ENCODE results near the gene BAAT. TPM values are rescaled to one million over a fixed set of nuclear protein-coding genes. Genes with fewer than 3 reads are reported as not detected.

BAAT gene
- total RNA-seq, 1 donor, result under 0.01 TPM

DNA sequence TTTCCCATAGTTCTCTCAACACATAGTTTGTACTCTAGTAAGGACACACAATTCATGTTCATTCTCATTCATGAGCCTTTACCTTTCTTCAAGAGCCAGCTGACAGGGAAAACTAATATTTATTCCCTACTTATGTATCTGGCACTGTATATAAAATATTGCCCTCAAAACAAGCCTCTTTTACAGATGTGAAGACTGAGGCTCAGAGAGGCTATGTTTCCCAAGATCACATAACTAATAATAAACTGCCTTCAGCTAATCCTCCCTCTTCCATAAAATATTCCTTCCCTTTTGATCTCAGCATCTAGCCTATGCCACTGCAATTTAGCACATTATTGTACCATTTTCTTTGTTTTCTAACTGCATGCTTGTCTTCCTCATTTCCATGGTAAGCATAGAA is 32.6 kb upstream of the BAAT start:
- no peak overlapping the region for H3K4me3 ChIP-seq (ENCODE audit: insufficient read depth, low read length)
- H3K36me3 ChIP-seq (ENCODE audit: insufficient read depth, low read length), result no peaks in the 10 kb centered on the region
- no peak overlapping the region for H2AFZ ChIP-seq (ENCODE audit: low read length)
- no peaks in the 10 kb centered on the region for H4K20me1 ChIP-seq (ENCODE audit: insufficient read depth, low read length)
- H3K27ac ChIP-seq (ENCODE audit: low read depth, low read length), result no peak overlapping the region
- no peak overlapping the region for H3K4me2 ChIP-seq (ENCODE audit: insufficient read depth, low read length)
- TF ChIP-seq, protein P1, sequence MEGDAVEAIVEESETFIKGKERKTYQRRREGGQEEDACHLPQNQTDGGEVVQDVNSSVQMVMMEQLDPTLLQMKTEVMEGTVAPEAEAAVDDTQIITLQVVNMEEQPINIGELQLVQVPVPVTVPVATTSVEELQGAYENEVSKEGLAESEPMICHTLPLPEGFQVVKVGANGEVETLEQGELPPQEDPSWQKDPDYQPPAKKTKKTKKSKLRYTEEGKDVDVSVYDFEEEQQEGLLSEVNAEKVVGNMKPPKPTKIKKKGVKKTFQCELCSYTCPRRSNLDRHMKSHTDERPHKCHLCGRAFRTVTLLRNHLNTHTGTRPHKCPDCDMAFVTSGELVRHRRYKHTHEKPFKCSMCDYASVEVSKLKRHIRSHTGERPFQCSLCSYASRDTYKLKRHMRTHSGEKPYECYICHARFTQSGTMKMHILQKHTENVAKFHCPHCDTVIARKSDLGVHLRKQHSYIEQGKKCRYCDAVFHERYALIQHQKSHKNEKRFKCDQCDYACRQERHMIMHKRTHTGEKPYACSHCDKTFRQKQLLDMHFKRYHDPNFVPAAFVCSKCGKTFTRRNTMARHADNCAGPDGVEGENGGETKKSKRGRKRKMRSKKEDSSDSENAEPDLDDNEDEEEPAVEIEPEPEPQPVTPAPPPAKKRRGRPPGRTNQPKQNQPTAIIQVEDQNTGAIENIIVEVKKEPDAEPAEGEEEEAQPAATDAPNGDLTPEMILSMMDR (IDR thresholded peaks at IDR 0.05; ENCODE audit: extremely low read depth, low read depth, low read length), result no peak
- no peaks in the 10 kb centered on the region for H3K9me3 ChIP-seq (ENCODE audit: low read depth, low read length)
- H3K79me2 ChIP-seq (ENCODE audit: insufficient read depth, low read length), result no peaks in the 10 kb centered on the region
- DNase-seq (ENCODE audit: insufficient read length, low spot score, missing footprints), result no peak
- H3K27me3 ChIP-seq (ENCODE audit: insufficient read depth, low read length), result no peaks in the 10 kb centered on the region
- H3K4me1 ChIP-seq (ENCODE audit: insufficient read depth, low read length), result peaks cover 5% of the 10 kb centered on the region

DNA sequence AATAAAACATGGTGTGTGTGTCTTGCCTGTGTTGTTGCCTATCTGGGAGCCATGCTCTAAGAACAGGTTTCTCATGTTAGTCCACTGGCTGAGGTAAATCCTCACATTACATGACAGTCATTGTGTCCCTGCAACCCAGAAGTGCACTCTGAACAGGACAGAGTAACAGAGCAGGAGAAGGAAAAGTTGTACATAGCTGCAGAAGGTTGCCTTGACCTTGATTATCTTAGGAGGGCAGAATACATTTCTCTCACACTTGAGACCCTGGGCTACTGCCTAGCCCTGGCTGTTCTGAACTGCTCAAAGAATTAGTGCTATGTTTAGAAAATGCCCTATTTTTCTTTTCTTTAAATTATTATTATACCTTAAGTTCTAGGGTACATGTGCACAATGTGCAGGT is 30.8 kb upstream of the BAAT start:
- Histone ChIP-seq H3K27ac (ENCODE audit: low read depth, low read length) (no peak overlapping the region), H3K4me1 (ENCODE audit: insufficient read depth, low read length) (peaks cover 5% of the 10 kb centered on the region), H3K79me2 (ENCODE audit: insufficient read depth, low read length) (no peaks in the 10 kb centered on the region), H3K27me3 (ENCODE audit: insufficient read depth, low read length) (no peaks in the 10 kb centered on the region), H3K9me3 (ENCODE audit: low read depth, low read length) (peaks cover 5% of the 10 kb centered on the region), H3K4me2 (ENCODE audit: insufficient read depth, low read length) (no peak overlapping the region), H3K36me3 (ENCODE audit: insufficient read depth, low read length) (no peaks in the 10 kb centered on the region), H2AFZ (ENCODE audit: low read length) (no peak overlapping the region), H3K4me3 (ENCODE audit: insufficient read depth, low read length) (no peak overlapping the region), H4K20me1 (ENCODE audit: insufficient read depth, low read length) (no peaks in the 10 kb centered on the region)
- TF ChIP-seq, protein P1 (IDR thresholded peaks at IDR 0.05; ENCODE audit: extremely low read depth, low read depth, low read length), result no peak
- no peak for DNase-seq (ENCODE audit: insufficient read length, low spot score, missing footprints)

DNA sequence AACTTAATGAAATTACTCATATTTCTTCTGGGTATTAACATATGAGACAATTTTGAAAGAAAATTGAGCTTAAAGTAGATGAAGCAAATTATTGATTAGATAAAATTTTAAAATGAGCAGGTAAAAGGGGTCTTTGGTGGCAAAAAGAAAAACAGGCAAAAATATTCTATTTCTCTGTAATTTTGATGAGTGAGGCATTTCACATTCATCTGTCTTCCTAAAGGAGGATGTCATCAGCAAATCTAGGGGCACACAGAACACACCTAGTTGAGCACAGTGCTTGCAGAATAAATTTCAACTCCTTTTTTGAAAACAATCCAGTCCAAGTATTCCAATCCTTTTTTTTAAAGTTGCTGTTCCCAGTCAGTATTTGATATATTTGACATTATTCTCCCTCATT is 30.0 kb upstream of the BAAT start:
- Histone ChIP-seq H3K9me3 (ENCODE audit: low read depth, low read length) (peaks cover 10% of the 10 kb centered on the region), H3K4me1 (ENCODE audit: insufficient read depth, low read length) (peaks cover 5% of the 10 kb centered on the region), H3K36me3 (ENCODE audit: insufficient read depth, low read length) (no peaks in the 10 kb centered on the region), H3K27ac (ENCODE audit: low read depth, low read length) (no peak overlapping the region), H2AFZ (ENCODE audit: low read length) (no peak overlapping the region), H3K27me3 (ENCODE audit: insufficient read depth, low read length) (no peaks in the 10 kb centered on the region), H3K4me3 (ENCODE audit: insufficient read depth, low read length) (no peak overlapping the region), H3K4me2 (ENCODE audit: insufficient read depth, low read length) (no peak overlapping the region), H3K79me2 (ENCODE audit: insufficient read depth, low read length) (no peaks in the 10 kb centered on the region), H4K20me1 (ENCODE audit: insufficient read depth, low read length) (no peaks in the 10 kb centered on the region)
- TF ChIP-seq, protein P1 (IDR thresholded peaks at IDR 0.05; ENCODE audit: extremely low read depth, low read depth, low read length), result no peak
- no peak for DNase-seq (ENCODE audit: insufficient read length, low spot score, missing footprints)

DNA sequence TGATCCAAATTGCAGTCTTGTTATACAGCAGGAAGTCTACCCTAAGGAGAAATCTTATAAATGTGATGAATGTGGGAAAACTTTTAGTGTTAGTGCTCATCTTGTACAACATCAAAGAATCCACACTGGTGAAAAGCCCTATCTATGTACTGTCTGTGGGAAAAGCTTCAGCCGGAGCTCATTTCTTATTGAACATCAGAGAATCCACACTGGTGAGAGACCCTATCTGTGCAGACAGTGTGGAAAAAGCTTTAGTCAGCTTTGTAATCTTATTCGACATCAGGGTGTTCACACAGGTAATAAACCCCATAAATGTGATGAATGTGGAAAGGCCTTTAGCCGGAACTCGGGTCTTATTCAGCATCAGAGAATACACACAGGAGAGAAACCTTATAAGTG is 24.3 kb upstream of the BAAT start:
- peaks cover 44% of the 10 kb centered on the region for H3K9me3 ChIP-seq (ENCODE audit: low read depth, low read length)
- H4K20me1 ChIP-seq (ENCODE audit: insufficient read depth, low read length), result no peaks in the 10 kb centered on the region
- TF ChIP-seq, protein P1 (IDR thresholded peaks at IDR 0.05; ENCODE audit: extremely low read depth, low read depth, low read length), result no peak
- H2AFZ ChIP-seq (ENCODE audit: low read length), result no peak overlapping the region
- H3K4me1 ChIP-seq (ENCODE audit: insufficient read depth, low read length), result no peaks in the 10 kb centered on the region
- H3K4me3 ChIP-seq (ENCODE audit: insufficient read depth, low read length), result no peak overlapping the region
- peaks cover 52% of the 10 kb centered on the region for H3K36me3 ChIP-seq (ENCODE audit: insufficient read depth, low read length)
- no peak for DNase-seq (ENCODE audit: insufficient read length, low spot score, missing footprints)
- no peak overlapping the region for H3K4me2 ChIP-seq (ENCODE audit: insufficient read depth, low read length)
- no peak overlapping the region for H3K27ac ChIP-seq (ENCODE audit: low read depth, low read length)
- H3K27me3 ChIP-seq (ENCODE audit: insufficient read depth, low read length), result no peaks in the 10 kb centered on the region
- H3K79me2 ChIP-seq (ENCODE audit: insufficient read depth, low read length), result no peaks in the 10 kb centered on the region
